Activated effector memory CD4-positive, alpha-beta T cell treated with anti-CD3 and anti-CD28 coated beads, Interleukin-2, amount 50 U/mL, for 16 hours (primary cell): ENCODE data around the gene KATNB1.
A peak's percentile ranks its signal among the peaks of the same experiment; 100 is the strongest.
"Not testable (repeated sequence)": the region's sequence is repeated elsewhere in the genome, so short reads cannot be mapped to it uniquely, and the experiment has no call there.

ENCODE experiments used
- DNase-seq: peaks from one replicate; pipeline ENCODE4 v3.0.0-alpha.2; 2020

Gene KATNB1

DNA sequence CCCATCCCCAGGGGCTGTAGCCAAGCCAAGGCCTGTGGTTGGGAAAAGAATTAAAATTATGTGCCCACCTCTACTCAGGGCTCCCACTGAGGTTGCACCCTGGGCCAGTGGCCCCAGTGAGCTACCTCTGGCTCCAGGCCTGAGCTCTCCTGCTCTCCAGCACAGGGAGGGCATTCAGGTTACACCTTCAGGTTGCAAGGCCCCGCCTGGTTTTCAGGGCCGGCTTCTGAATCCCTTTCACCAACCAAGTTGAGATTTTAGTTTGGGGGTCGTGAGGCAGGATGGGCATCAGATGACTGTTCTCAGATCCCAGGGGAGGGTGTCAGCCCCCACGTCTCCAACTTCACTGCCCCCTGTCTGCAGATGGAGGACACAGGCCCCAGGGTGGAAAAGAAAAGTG, 8.0 kb upstream of the KATNB1 start:
- no peak for DNase-seq

DNA sequence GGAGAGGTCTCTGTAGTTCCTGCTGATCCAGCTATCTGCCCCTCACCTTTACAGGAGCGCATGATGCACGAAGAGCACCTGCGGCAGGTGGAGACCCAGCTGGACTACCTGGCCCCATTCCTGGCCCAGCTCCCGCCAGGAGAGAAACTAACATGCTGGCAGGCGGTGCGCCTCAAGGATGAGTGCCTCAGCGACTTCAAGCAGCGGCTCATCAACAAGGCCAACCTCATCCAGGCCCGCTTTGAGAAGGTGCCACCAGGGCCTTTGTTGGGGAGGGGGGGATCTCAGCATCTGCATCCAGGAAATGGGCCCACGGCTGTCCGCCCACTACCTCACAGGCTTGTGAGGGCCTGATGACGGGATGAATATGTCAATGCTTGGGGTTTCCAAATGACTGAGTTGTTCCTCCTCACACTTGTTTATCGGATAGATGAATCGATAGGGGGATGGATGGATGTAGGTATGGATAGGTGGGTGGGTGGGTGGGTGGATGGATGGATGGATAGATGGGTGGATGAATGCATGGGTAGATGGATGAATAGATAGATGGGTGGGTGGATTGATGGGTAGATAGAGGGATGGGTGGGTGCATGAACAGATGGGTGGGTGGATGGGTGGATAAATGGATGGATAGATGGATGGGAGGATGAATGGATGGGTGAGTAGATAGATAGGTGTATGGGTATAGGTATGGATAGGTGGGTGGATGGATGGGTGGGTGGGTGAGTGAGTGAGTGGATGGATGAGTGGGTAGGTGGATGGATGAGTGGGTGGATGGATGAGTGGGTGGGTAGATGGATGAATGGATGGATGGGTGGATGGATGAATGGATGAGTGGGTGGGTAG, 7.0 kb upstream of the KATNB1 start:
- no peak for DNase-seq

DNA sequence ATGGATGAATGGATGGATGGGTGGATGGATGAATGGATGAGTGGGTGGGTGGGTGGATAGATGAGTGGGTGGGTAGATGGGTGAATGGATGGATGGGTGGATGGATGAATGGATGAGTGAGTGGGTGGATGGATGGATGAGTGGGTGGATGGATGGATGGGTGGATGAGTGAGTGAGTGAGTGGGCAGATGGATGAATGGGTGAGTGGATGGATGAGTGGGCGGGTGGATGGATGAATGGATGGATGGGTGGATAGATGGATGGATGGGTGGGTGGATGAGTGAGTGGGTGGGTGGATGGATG, 6.4 kb upstream of the KATNB1 start:
- no peak for DNase-seq

DNA sequence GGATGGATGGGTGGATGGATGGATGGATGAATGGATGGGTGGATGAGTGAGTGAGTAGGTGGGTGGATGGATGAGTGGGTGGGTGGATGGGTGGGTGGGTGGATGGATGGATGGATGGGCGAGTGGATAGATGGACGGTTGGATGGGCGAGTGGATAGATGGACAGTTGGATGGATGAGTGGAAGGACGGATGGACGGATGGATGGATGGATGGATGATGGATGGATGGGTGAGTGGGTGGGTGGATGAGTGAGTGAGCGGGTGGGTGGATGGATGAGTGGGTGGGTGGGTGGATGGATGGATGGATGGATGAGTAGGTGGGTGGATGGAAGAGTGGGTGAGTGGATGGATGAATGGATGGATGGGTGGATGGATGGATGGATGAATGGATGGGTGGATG, 5.7 kb upstream of the KATNB1 start:
- not testable (repeated sequence) for DNase-seq

DNA sequence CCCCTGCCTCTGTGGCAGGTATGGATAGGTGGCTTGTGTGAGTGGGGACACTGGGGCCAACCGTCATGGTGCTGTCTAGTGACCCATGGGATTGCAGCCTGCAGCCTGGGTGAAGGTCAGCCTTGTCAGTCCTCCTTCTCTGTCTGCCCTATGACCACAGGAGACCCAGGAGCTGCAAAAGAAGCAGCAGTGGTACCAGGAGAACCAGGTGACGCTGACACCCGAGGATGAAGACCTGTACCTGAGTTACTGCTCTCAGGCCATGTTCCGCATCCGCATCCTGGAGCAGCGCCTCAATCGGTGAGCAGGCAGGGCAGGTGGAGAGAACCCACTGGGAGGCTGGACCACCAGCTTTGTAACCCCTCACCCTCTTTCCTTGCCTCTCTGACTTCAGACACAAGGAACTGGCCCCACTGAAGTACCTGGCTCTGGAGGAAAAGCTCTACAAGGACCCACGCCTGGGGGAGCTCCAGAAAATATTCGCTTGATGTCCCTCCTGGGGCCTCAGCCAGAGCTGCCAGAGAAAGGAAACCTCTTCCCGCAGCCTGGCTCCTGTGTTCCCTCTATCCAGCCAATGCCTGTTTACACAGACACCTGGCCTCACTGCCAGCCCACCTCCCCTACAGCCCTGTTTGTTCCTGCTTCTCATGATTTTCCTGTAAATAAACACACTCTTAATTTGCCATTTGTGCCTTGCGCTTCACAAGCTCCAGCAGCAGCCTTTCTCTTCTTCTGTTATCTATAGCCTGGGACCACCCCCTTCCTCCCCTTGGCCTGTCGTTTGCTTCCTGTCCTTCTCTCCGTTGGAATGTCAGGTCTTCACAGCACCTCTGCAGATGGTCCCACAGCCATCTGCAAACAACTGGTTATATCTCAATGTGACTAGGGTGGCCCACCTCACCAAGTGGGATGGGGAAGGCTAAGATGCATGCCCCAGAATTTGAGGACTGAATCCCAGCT, 4.5 kb upstream of the KATNB1 start:
- DNase-seq = peak; percentile 41

DNA sequence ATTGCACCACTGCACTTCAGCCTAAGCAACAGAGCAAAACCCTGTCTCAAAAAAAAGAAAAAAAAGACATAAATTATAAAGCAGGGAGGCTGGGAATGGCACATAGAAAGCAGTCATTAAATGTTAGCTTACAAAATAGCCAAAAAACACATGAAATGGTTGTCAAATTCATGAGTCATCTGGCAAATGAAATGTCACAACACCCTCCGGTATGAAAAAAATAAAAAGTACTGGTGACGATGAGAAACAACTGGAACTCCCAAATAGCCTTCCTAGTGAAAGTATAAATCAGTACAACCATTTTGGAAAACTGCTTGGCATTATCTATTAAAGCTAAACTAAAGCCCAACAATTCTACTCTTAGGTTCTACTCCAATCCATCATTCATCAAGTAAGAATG, 3.5 kb upstream of the KATNB1 start:
- DNase-seq = no peak

DNA sequence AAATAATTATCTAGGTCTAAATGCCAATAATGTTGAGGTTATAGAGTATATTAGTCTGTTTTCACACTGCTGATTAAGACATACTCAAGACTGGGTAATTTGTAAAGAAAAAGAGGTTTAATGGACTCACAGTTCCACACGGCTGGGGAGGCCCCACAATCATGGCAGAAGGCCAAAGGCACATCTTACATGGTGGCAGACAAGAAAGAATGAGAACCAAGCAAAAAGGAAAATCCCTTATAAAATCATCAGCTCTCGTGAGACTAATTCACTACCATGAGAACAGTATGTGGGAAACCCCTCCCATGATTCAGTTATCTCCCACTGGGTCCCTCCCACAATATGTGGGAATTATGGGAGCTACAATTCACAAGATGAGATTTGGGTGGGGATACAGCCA, 2.9 kb upstream of the KATNB1 start:
- peak; percentile 33 for DNase-seq

DNA sequence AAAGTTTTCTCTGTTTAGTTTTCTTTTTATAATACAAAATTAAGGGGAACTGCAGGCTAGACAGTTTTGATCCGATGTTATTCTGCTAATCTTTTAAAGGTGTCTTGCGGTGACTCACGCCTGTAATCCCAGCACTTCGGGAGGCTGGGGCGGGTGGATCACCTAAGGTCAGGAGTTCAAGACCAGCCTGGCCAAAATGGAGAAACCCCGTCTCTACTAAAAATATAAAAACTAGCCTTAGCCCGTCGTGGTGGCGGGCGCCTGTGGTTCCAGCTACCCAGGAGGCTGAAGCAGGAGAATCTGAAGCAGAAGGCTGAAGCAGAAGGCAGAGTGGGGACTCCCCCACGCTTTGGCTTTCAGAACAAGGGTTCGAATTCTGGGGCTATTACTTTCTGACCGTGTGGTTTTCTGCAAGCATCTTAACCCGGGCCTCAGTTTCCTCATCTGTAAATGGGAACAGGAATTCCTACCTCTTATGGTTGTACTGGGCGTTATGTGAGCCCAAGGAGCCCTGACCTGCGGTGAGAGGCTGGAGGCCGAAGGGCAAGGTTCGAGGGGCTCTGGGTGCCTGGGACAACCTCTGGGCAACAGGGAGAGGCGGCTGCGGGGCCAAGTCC, 1.2 kb upstream of the KATNB1 start:
- peak; percentile 59 for DNase-seq

DNA sequence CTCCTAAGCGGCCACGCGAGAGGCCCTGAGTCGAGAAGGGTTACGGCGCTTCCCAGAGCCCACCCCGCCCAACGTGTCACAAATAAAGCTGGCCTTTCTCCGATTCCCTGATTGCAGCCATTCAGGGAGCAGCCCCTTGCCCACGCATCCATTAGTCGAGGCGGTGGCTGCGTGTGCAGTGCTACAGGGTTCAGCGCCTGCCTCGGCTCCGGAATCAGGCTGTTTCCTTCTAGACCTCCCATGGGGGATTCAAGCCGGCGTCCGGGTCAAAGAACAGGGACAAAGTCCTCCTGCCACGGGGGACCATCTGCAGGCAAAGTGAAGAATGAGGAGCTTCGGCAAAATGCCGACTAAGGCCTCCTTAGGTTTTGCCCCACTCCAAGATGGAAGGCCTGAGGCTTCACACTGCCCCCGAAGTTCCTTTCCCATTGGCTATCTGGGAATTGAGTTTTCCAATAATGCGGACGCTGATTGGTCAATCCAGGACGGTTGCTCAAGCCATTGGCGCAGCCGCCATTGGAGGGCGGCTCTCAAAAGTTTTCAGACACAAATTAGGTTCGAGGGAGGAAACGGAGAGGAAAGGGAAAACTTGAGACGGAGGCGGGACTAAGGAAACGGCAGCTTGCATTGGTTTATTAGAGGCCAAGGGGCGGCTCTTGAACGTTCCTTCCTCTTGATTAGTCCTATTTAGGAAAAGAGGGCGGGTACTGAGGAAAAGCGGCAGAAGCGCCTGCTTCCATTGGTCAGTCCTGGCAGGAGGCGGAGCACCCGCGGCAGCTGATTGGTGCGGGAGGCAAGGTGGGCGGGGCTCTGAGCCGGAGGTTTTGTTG, 430 bp upstream of the KATNB1 start:
- DNase-seq = peak; percentile 99

DNA sequence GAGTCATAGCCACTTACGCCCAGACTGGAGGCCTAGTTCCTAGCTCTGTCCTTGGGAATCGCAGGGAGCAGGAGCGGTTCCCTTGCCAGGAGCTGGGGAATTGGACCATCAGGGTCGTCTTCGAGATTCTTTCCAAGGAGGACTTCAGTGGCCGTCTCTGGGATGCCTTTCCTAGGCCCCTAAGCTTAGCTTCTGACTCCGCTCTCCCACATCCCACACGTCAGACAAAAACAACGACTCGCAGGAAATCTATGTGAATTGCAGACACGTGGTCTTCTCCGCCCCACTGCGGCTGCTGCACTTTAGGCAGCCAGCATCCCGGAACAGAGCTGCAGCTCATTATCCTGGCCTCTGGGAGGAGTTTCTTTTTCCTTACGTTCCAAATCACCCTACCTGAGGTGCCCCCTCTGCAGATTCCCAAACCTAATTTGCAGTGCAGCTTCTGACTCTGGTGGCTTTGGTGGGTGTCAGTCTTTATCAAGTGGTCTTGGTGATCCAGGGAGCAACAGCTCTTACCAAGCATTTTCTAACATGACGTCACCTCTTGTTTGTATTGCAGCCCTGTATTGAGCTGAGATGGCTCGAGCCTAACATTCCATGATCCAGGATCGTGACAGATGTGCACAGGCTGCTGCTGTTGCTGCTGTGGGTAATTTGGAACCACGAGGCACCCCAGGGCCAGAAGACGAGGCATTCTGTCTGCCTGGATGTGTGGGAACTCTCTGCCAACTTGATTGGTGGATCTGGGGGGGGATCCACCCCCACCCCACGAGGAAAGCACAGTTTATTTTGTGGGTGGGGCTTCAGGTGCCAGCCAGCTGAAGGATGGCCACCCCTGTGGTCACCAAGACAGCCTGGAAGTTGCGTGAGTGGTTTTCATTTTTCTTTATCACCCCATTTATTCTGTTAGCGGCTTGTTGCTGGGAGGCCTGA, 1.1 kb downstream of the KATNB1 start:
- DNase-seq = peak; percentile 80

DNA sequence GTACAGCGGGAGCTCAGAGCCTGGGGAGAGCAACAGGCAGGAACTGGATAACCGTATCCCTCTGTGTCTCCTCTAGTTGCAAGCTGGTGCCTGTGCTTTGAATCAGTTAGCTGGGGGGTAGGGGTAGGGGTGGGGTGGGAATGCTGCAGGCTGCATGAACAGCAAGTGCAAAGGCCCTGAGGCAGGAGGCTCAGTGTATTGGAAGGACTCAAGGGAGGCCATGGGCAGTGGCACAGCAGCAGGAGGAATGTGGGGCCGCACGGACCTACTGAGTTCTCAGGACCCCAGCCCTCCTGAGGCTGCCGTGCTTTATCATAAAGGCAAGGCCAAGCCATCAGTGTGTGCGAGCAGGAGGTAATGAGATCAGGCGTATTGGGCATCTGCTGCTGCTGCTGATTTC, 3.3 kb downstream of the KATNB1 start:
- no peak for DNase-seq

DNA sequence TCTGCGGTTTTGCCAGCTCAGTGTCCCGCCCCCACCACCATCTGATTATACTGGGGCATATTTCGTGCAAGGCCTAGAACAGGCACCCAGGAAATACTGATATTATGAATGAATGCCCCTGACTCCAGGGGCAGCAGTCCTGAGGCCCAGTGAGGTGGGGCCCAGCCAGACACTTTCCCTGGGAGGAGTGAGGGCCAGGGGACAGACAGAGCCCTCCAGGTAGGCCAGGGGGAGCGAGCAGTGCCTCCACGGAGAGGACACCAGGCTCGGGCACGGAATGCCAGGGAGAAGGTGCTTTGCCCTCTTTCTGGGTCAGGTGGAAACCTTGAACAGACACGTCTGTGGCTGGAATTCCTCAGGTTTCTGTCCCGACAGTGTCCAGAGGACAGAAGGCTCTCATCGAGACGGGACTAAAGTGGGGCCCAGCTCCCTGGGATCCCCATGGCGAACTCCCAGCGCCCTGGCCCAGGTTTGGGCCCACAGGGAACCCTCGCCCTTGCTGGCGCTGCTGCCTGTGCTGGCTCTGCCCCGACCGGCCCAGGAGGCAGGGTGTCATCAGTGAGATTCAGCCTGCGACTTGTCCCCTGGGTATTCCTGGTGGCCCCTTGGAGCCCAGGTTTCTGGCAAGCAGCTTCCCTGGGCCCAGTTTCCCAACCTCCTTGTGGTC, 4.3 kb downstream of the KATNB1 start:
- DNase-seq = no peak

DNA sequence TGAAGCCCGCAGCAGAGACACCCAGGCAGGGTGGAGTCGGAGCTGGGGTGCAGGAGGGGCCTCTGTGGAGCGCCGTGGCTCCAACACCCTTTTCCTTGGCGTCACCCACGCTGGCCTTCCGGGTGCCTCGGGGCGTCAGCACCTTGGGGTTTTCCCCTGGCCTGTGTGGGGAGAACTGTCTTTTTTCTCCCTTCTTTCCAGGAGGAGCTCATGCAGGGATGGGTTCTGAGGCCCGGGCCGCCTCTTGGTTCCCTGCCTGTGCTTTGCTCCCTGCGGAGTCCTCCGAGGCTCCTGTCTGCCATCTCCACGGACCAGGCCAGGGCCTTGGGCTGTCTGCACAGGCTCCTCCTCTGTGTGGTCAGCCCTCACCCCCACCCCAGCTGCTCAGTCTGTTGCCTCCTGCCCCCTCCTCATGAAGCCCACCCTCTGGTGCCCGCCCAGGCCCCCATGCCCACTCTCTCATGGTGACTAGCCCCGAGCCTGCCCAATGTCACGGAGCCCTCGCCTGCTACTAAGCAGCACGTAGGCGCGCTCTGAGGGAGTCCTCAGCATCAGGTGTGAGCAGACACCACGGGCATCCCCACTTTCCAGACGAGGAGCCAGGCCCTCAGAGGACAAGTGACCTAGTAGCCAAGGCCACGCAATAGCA, 5.0 kb downstream of the KATNB1 start:
- DNase-seq = no peak

DNA sequence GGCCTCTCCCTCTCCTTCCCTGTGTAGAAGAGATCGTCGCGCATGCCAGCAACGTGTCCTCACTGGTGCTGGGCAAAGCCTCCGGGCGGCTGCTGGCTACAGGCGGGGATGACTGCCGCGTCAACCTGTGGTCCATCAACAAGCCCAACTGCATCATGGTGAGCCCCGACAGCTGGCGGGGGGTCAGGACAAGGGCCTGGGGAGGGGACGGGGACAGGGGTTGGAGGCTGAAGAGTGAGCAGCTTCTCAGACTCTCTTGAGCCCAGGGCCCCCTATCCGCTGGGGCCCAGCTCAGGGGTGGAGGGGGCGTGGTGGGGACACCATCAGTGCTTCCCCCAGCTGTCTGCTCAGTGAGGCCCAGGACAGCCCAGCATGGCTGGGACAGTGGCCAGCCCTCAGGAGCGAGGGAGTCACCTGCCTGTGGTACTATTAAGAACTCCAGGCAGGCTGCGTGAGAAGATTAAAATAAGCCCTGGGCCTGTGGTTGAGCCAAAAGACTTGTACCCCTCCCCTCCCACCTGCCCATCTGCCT, 6.2 kb downstream of the KATNB1 start:
- no peak for DNase-seq

DNA sequence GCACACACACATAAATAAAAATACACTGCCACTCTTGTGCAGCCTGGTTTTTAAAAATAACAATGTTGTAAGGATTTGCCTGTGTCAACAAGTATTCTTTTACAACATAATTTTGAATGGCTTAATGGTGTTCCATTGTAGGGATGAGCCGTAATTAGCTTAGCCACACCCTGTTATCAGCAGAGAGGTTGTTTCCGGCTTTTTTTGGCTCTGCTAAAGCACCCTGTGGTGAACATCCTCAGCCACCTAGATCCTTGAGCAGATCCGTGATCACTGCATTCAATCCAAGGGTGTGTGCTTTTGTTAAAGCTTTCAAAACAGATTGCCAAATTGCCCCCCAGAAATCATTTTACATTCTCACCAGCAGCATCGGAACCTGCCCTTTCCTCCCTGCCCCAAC, 7.0 kb downstream of the KATNB1 start:
- no peak for DNase-seq

DNA sequence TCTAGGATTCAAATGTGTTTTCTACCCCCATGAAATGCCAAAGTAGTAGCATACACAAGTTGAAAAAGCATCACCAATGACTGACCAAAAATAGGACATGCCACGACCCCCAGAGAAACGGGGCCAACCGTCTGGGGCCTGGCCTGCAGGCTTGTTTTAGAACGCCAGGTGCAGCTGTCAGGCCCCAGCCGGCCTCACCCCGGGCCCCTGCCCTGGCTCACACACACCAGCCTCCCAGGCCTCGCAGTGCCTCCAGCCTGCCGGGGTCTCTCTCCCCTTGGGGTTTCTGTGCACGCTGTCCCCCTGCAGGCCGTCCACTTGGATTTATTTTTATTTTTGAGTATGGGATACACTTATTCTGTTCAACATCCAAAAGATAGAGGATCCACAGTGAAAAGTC, 7.9 kb downstream of the KATNB1 start:
- no peak for DNase-seq

DNA sequence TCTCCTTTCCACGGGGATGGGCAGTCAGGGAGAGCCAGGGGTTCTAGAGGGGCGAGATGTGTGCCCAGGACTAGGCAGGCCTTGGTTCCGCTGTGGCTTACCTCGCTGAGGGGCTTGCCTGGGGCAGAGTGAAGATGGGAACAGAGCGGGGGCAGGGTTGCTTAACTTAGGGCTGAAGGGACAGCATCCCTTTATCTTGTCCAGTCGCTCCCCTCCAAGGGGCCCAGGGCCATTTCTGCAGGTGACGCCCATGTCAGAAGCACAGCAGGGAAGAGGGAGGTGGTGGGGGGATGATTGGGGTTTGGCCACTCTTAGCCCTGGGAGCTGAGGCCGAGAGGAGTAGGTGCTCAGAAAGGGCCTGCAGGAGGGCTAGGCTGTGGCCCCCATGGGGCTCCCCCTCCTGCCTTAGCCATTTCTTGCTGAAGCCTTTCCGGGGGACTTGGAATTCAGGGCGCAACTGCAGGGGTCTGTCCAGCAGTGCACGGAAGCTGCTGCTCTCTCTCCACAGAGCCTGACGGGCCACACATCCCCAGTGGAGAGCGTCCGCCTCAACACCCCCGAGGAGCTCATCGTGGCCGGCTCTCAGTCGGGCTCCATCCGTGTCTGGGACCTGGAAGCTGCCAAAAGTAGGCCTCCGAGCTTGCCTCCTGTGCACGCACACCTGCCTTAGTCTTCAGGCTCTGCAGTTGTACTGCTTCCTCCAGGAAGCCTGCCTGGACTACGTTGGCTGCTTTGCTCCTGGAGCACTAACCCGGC, 8.5 kb downstream of the KATNB1 start:
- no peak for DNase-seq

DNA sequence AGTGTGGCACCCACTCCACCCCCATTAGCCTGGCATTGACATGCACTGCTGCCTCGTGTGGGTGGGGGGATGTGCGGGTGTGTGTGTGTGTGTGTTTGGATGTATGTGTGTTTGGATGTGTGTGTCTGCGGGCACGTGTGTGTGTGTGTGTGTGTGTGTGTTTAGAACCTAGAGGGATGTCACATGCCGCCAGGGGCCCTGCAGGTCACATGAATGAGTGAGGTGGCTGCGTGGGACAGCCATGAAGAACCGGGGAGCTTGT, 9.0 kb downstream of the KATNB1 start:
- DNase-seq = no peak

DNA sequence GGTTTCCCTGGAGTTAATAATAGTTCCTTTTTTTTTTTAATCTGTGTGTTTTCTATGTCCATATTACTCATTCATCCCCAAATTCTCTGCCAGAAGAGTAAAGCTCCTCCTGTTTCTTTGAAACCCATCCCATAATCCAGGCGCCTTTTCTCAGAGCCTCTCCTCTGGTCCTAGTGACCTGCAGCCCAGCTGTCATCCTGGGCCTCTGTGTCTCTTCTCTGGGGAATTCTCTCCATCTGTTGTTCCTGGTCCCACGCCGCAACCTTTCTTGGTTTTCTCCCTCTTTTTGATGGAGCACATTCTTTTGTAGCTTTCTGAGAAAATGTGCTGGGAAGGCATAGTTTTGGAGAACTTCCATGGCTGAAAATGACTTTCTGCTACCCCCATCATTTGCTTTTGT, 10.2 kb downstream of the KATNB1 start:
- DNase-seq = no peak

DNA sequence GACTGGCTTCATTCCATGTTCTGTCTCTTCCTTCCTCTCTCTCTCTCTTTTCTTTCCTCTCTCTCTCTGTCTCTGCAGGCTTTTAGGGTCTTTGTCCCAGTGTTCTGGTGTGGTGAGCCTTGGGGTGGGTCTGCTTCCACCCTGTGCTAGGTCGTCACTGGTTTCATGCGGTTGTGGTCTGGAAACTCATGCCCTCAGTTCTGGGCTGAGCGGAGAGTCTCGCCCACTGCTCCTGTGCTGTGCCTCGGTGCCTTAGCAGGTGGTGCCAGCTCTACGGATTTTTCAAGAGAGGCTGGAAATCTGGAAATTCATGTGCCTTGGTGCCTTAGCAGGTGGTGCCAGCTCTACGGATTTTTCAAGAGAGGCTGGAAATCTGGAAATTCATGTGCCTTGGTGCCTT, 10.7 kb downstream of the KATNB1 start:
- DNase-seq = not testable (repeated sequence)
